GM21526 (cell line): ENCODE results near the gene C1orf53.

ENCODE experiments used
- ATAC-seq: cut with Tn5 transposase; IDR thresholded peaks from one replicate; pipeline ENCODE4 v1.9.1; 2021; ENCODE audit warnings: moderate library complexity; ENCODE audit not compliant: unreplicated experiment, low FRiP score

Gene C1orf53

GRCh38 chr1:197907846-197908616, 5.6 kb downstream of the C1orf53 start:
- ATAC-seq = no peak

- no peak for ATAC-seq
Observed at GRCh38 chr1:197908716-197909220, 6.3 kb downstream of the C1orf53 start.

GRCh38 chr1:197909384-197909783, 7.0 kb downstream of the C1orf53 start:
- no peak for ATAC-seq

- ATAC-seq = no peak
Observed at GRCh38 chr1:197910120-197910991, 7.9 kb downstream of the C1orf53 start.

- ATAC-seq = no peak
Observed at GRCh38 chr1:197911111-197911856, 8.9 kb downstream of the C1orf53 start.

- no peak for ATAC-seq
Observed at GRCh38 chr1:197911857-197912696, 9.6 kb downstream of the C1orf53 start.

- ATAC-seq = no peak
Observed at GRCh38 chr1:197912739-197913494, 10.5 kb downstream of the C1orf53 start.

- no peak for ATAC-seq
Observed at GRCh38 chr1:197913495-197914276, 11.3 kb downstream of the C1orf53 start.

GRCh38 chr1:197914510-197914909, 12.1 kb downstream of the C1orf53 start:
- no peak for ATAC-seq

- no peak for ATAC-seq
Observed at GRCh38 chr1:197915260-197915861, 12.9 kb downstream of the C1orf53 start.

- no peak for ATAC-seq
Observed at GRCh38 chr1:197915862-197916499, 13.6 kb downstream of the C1orf53 start.

- ATAC-seq = no peak
Observed at GRCh38 chr1:197916500-197916983, 14.1 kb downstream of the C1orf53 start.

GRCh38 chr1:197917805-197918651, 15.6 kb downstream of the C1orf53 start:
- ATAC-seq = no peak

GRCh38 chr1:197918807-197919345, 16.4 kb downstream of the C1orf53 start:
- ATAC-seq = no peak

GRCh38 chr1:197919346-197920066, 17.1 kb downstream of the C1orf53 start:
- ATAC-seq = no peak

GRCh38 chr1:197920067-197920396, 17.6 kb downstream of the C1orf53 start:
- no peak for ATAC-seq
